HepG2 (cell line): ENCODE results near the gene APOM. TPM values are rescaled to one million over a fixed set of nuclear protein-coding genes. Genes with fewer than 3 reads are reported as not detected.

ENCODE experiments used
- HIVEP1 ChIP-seq: sonication (generic); formaldehyde crosslinking; IDR thresholded peaks from 2 replicates; pipeline ENCODE4 v1.4.0; 2020; ENCODE audit warnings: mild to moderate bottlenecking, missing genetic modification reagents
- MZF1 ChIP-seq: sonication (generic); formaldehyde crosslinking; IDR thresholded peaks from 2 replicates; pipeline ENCODE4 v1.8.1; 2023; ENCODE audit warnings: mild to moderate bottlenecking, missing genetic modification reagents, borderline replicate concordance
- NRL ChIP-seq: sonication (generic); formaldehyde crosslinking; IDR thresholded peaks from 2 replicates; pipeline ENCODE4 v1.5.0; 2020; ENCODE audit warnings: missing genetic modification reagents, mild to moderate bottlenecking, moderate library complexity, borderline replicate concordance
- PAWR ChIP-seq: sonication (generic); formaldehyde crosslinking; IDR thresholded peaks from 2 replicates; pipeline ENCODE4 v1.4.0; 2020; ENCODE audit warnings: missing genetic modification reagents, mild to moderate bottlenecking, borderline replicate concordance
- POLR2A ChIP-seq, 2 experiments: IDR thresholded peaks; 2 replicates each; pipeline ENCODE4 v1.6.1; 2011; ENCODE audit warnings: low read depth in 2 of 2, low read length in 2 of 2, mild to moderate bottlenecking in 1 of 2, moderate library complexity in 1 of 2; ENCODE audit not compliant: insufficient read depth in 1 of 2
- RORA ChIP-seq: sonication (generic); formaldehyde crosslinking; IDR thresholded peaks from 2 replicates; pipeline ENCODE4 v1.5.0; 2020; ENCODE audit warnings: mild to moderate bottlenecking, missing genetic modification reagents, moderate library complexity
- ZNF10 ChIP-seq: sonication (generic); formaldehyde crosslinking; IDR thresholded peaks from 2 replicates; pipeline ENCODE4 v1.4.0; 2020; ENCODE audit warnings: mild to moderate bottlenecking, low read depth, missing genetic modification reagents, borderline replicate concordance
- ZNF232 ChIP-seq: sonication (generic); formaldehyde crosslinking; IDR thresholded peaks from 2 replicates; pipeline ENCODE4 v1.4.0; 2020; ENCODE audit warnings: missing genetic modification reagents, borderline replicate concordance
- ZNF766 ChIP-seq: sonication (generic); formaldehyde crosslinking; IDR thresholded peaks from 2 replicates; pipeline ENCODE4 v1.5.0; 2020; ENCODE audit warnings: missing genetic modification reagents, borderline replicate concordance
- ZSCAN29 ChIP-seq: sonication (generic); formaldehyde crosslinking; conservative IDR thresholded peaks from 2 replicates; pipeline ENCODE4 v1.4.0; 2020; ENCODE audit warnings: mild to moderate bottlenecking, missing genetic modification reagents
- polyA plus RNA-seq, 8 experiments: library from polyadenylated mRNA; depleted of rRNA in 3 of 8; stranded (reverse) in 7 of 8; unstranded in 1 of 8; fragments of >200 nt; fragmentation: Illumina TruSeq in 4 of 8; extraction: Trizol in 4 of 8; gene quantifications; 2 replicates each; pipeline versions ENCODE4 v1.2.1 to v1.2.3, GENCODE V29; 2011 to 2016; ENCODE audit warnings: low read depth in 4 of 8, missing spikeins in 1 of 8, mixed read lengths in 1 of 8; ENCODE audit not compliant: insufficient read depth in 1 of 8
- total RNA-seq, 5 experiments: library from RNA; depleted of rRNA; stranded (reverse); fragments of >200 nt; fragmentation: Illumina TruSeq; extraction: Trizol; gene quantifications; 2 replicates each; pipeline ENCODE4 v1.2.3, GENCODE V29; 2016; ENCODE audit warnings: low read depth in 1 of 5
- TF ChIP-seq, protein P1 (sequence below): sonication (generic); formaldehyde crosslinking; conservative IDR thresholded peaks from 2 replicates; pipeline ENCODE4 v1.5.0; 2020; ENCODE audit warnings: missing genetic modification reagents
- TF ChIP-seq, protein P2 (sequence below): fragments of 450-650 bp; IDR thresholded peaks from 2 replicates; pipeline ENCODE4 v1.6.1; 2017
- TF ChIP-seq, protein P3 (sequence below): sonication (generic); formaldehyde crosslinking; IDR thresholded peaks from 2 replicates; pipeline ENCODE4 v1.4.0; 2020; ENCODE audit warnings: missing genetic modification reagents, borderline replicate concordance
- TF ChIP-seq, protein P4 (sequence below): sonication (generic); formaldehyde crosslinking; IDR thresholded peaks from 2 replicates; pipeline ENCODE4 v1.5.1; 2020; ENCODE audit warnings: missing genetic modification reagents, mild to moderate bottlenecking, borderline replicate concordance
- TF ChIP-seq, protein P5 (sequence below): sonication (generic); formaldehyde crosslinking; IDR thresholded peaks from 2 replicates; pipeline ENCODE4 v1.4.0; 2020; ENCODE audit warnings: low read depth, missing genetic modification reagents

APOM gene
- total and polyA plus RNA-seq, 2 of the 13 experiments (the other 11 are each of a cell fraction or from before 2014, with no cell fraction given), result 98.2 to 1,140 TPM

DNA sequence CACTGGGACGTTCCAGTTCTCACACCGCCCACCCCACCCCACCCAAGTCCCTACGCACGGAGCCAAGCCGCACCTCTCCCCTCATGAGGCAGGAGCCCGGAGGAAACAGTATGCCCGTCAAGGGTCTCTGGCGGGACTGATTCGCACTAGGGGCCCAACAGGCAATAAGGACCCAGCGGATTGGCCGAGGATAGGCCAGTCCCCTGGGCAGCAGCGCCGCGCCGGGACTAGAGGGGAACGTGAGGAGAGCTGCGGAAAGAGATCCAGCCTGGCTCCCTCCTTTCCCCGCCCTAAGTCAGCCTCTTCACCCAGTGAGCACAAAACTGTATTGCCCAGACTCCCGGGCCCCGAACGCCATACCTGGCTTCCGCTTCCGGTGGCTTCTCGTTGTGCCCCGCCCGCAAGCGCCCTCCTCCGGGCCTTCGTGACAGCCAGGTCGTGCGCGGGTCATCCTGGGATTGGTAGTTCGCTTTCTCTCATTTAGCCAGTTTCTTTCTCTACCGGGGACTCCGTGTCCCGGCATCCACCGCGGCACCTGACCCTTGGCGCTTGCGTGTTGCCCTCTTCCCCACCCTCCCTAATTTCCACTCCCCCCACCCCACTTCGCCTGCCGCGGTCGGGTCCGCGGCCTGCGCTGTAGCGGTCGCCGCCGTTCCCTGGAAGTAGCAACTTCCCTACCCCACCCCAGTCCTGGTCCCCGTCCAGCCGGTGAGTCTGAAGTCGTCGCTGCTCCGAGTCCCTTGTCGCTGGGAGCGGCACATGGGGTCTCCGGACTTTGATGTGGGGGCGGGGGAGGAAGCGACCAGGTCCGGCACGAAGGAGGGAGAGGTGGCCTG is 10.0 kb downstream of the APOM start, which contains the start of gene CSNK2B (continued):
- TF ChIP-seq, protein P1, sequence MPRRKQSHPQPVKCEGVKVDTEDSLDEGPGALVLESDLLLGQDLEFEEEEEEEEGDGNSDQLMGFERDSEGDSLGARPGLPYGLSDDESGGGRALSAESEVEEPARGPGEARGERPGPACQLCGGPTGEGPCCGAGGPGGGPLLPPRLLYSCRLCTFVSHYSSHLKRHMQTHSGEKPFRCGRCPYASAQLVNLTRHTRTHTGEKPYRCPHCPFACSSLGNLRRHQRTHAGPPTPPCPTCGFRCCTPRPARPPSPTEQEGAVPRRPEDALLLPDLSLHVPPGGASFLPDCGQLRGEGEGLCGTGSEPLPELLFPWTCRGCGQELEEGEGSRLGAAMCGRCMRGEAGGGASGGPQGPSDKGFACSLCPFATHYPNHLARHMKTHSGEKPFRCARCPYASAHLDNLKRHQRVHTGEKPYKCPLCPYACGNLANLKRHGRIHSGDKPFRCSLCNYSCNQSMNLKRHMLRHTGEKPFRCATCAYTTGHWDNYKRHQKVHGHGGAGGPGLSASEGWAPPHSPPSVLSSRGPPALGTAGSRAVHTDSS (CRISPR knock-in tag), result no peak; the same call in 1 of the 2 replicates
- TF ChIP-seq, protein P2, sequence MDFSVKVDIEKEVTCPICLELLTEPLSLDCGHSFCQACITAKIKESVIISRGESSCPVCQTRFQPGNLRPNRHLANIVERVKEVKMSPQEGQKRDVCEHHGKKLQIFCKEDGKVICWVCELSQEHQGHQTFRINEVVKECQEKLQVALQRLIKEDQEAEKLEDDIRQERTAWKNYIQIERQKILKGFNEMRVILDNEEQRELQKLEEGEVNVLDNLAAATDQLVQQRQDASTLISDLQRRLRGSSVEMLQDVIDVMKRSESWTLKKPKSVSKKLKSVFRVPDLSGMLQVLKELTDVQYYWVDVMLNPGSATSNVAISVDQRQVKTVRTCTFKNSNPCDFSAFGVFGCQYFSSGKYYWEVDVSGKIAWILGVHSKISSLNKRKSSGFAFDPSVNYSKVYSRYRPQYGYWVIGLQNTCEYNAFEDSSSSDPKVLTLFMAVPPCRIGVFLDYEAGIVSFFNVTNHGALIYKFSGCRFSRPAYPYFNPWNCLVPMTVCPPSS, result no peak
- TF ChIP-seq MZF1 (CRISPR knock-in tag), result no peak
- peak; percentile 74 for TF ChIP-seq NRL (CRISPR knock-in tag)
- TF ChIP-seq, protein P3, sequence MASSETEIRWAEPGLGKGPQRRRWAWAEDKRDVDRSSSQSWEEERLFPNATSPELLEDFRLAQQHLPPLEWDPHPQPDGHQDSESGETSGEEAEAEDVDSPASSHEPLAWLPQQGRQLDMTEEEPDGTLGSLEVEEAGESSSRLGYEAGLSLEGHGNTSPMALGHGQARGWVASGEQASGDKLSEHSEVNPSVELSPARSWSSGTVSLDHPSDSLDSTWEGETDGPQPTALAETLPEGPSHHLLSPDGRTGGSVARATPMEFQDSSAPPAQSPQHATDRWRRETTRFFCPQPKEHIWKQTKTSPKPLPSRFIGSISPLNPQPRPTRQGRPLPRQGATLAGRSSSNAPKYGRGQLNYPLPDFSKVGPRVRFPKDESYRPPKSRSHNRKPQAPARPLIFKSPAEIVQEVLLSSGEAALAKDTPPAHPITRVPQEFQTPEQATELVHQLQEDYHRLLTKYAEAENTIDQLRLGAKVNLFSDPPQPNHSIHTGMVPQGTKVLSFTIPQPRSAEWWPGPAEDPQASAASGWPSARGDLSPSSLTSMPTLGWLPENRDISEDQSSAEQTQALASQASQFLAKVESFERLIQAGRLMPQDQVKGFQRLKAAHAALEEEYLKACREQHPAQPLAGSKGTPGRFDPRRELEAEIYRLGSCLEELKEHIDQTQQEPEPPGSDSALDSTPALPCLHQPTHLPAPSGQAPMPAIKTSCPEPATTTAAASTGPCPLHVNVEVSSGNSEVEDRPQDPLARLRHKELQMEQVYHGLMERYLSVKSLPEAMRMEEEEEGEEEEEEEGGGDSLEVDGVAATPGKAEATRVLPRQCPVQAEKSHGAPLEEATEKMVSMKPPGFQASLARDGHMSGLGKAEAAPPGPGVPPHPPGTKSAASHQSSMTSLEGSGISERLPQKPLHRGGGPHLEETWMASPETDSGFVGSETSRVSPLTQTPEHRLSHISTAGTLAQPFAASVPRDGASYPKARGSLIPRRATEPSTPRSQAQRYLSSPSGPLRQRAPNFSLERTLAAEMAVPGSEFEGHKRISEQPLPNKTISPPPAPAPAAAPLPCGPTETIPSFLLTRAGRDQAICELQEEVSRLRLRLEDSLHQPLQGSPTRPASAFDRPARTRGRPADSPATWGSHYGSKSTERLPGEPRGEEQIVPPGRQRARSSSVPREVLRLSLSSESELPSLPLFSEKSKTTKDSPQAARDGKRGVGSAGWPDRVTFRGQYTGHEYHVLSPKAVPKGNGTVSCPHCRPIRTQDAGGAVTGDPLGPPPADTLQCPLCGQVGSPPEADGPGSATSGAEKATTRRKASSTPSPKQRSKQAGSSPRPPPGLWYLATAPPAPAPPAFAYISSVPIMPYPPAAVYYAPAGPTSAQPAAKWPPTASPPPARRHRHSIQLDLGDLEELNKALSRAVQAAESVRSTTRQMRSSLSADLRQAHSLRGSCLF (CRISPR knock-in tag), result no peak
- TF ChIP-seq ZNF232 (CRISPR knock-in tag), result no peak
- peak; percentile 66; the same call in 1 of the 2 replicates for TF ChIP-seq ZSCAN29
- 0 out of 2 replicates have a peak, but pooled peaks have one; percentile 68 for TF ChIP-seq PAWR (CRISPR knock-in tag)
- peak in 1 of 2 experiments; percentile 98; a peak in 2 of 4 replicates for TF ChIP-seq POLR2A (IDR thresholded peaks at IDR 0.05; ENCODE audit: insufficient read depth in 1 of 2, low read depth in 2 of 2, low read length in 2 of 2)
- TF ChIP-seq ZNF766 (CRISPR knock-in tag), result peak; percentile 65; the same call in 1 of the 2 replicates
- TF ChIP-seq, protein P4, sequence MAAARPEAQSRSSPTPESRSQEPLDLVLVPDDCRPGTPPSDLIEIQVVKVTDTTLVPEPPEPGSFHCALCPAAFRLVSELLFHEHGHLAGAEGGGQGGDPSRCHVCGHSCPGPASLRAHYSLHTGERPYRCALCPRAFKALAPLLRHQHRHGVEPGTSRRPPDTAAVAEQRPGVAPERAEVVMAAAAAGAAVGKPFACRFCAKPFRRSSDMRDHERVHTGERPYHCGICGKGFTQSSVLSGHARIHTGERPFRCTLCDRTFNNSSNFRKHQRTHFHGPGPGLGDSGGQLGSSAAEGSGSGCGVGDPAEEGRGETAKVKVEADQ (CRISPR knock-in tag), result peak; percentile 5; the same call in 1 of the 2 replicates
- TF ChIP-seq, protein P5, sequence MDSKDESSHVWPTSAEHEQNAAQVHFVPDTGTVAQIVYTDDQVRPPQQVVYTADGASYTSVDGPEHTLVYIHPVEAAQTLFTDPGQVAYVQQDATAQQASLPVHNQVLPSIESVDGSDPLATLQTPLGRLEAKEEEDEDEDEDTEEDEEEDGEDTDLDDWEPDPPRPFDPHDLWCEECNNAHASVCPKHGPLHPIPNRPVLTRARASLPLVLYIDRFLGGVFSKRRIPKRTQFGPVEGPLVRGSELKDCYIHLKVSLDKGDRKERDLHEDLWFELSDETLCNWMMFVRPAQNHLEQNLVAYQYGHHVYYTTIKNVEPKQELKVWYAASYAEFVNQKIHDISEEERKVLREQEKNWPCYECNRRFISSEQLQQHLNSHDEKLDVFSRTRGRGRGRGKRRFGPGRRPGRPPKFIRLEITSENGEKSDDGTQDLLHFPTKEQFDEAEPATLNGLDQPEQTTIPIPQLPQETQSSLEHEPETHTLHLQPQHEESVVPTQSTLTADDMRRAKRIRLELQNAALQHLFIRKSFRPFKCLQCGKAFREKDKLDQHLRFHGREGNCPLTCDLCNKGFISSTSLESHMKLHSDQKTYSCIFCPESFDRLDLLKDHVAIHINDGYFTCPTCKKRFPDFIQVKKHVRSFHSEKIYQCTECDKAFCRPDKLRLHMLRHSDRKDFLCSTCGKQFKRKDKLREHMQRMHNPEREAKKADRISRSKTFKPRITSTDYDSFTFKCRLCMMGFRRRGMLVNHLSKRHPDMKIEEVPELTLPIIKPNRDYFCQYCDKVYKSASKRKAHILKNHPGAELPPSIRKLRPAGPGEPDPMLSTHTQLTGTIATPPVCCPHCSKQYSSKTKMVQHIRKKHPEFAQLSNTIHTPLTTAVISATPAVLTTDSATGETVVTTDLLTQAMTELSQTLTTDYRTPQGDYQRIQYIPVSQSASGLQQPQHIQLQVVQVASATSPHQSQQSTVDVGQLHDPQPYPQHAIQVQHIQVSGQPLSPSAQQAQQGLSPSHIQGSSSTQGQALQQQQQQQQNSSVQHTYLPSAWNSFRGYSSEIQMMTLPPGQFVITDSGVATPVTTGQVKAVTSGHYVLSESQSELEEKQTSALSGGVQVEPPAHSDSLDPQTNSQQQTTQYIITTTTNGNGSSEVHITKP (CRISPR knock-in tag), result no peak
- TF ChIP-seq RORA (CRISPR knock-in tag), result no peak
- no peak for TF ChIP-seq ZNF10
- peak; percentile 80; the same call in 1 of the 2 replicates for TF ChIP-seq HIVEP1 (CRISPR knock-in tag)
